RWPE2 (cell line): ENCODE data around the gene ZCWPW2.

Experiments used
- ATAC-seq: fragments of 200-7000 bp; cut with Tn5 transposase; 3 replicates; pipeline ENCODE4 v1.9.1; 2021; ENCODE audit warnings: low read depth
- DNase-seq: peaks from one replicate; pipeline ENCODE4 v3.0.0-alpha.2; 2020; ENCODE audit warnings: low spot score
- H3K27ac ChIP-seq: fragments of 450-650 bp; 2 replicates; pipeline ENCODE4 v1.5.1; 2017; ENCODE audit warnings: mild to moderate bottlenecking; ENCODE audit not compliant: poor library complexity, severe bottlenecking
- H3K27me3 ChIP-seq: fragments of 250-450 bp; sonication (Bioruptor Pico); 2 replicates; pipeline ENCODE4 v1.5.1; 2021; ENCODE audit warnings: mild to moderate bottlenecking, moderate library complexity; ENCODE audit not compliant: insufficient read depth, poor library complexity, severe bottlenecking
- H3K36me3 ChIP-seq: fragments of 250-450 bp; sonication (Bioruptor Pico); 2 replicates; pipeline ENCODE4 v1.5.1; 2020; ENCODE audit warnings: low read depth, mild to moderate bottlenecking, moderate library complexity
- H3K4me1 ChIP-seq: fragments of 250-450 bp; sonication (Bioruptor Pico); 2 replicates; pipeline ENCODE4 v1.5.1; 2021; ENCODE audit warnings: mild to moderate bottlenecking, moderate library complexity; ENCODE audit not compliant: insufficient read depth, poor library complexity, severe bottlenecking
- H3K4me3 ChIP-seq: fragments of 250-450 bp; sonication (Bioruptor Pico); 2 replicates; pipeline ENCODE4 v1.5.1; 2021; ENCODE audit warnings: mild to moderate bottlenecking, moderate library complexity; ENCODE audit not compliant: severe bottlenecking
- H3K9me3 ChIP-seq: fragments of 250-450 bp; sonication (Bioruptor Pico); 2 replicates; pipeline ENCODE4 v1.5.1; 2021; ENCODE audit warnings: mild to moderate bottlenecking, moderate library complexity; ENCODE audit not compliant: severe bottlenecking
- CTCF ChIP-seq: fragments of 450-650 bp; IDR thresholded peaks from one replicate; pipeline ENCODE4 v1.5.1; 2017; ENCODE audit warnings: mild to moderate bottlenecking, moderate library complexity; ENCODE audit not compliant: poor library complexity, severe bottlenecking

ZCWPW2 gene

DNA sequence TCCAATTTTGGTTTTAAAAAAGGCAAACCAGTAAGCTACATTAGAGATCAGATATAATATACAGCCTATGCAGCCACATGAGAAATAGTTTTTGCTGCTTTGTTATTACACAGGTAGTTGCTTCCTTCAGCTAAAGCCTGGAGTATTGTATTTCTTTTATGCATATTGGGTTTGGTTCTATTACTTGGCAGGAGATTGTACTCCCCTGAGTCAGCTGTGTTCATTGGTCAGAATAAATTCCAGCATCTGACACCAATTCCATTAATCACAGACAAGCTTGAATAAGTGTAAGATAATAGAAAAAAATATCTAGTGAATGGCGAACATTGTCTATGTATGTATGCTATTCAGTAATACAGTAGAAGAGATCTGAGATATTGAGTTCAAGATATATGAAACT lies 26.1 kb upstream of the ZCWPW2 start:
- DNase-seq = no peak
- H3K4me1 ChIP-seq = no peaks in the 10 kb centered on the region
- peak; percentile 67 for ATAC-seq
- no peak overlapping the region for H3K27ac ChIP-seq
- H3K36me3 ChIP-seq = peaks cover 55% of the 10 kb centered on the region
- no peaks in the 10 kb centered on the region for H3K27me3 ChIP-seq
- H3K4me3 ChIP-seq = no peak overlapping the region
- no peaks in the 10 kb centered on the region for H3K9me3 ChIP-seq
- no peak for TF ChIP-seq CTCF

GRCh38 chr3:28326458-28326926 lies 22.0 kb upstream of the ZCWPW2 start:
- no peak overlapping the region for H3K4me3 ChIP-seq
- ATAC-seq (no peak), DNase-seq (no peak)
- H3K4me1 ChIP-seq = no peaks in the 10 kb centered on the region
- TF ChIP-seq CTCF = no peak
- H3K9me3 ChIP-seq = no peaks in the 10 kb centered on the region
- H3K27me3 ChIP-seq = no peaks in the 10 kb centered on the region
- H3K27ac ChIP-seq = no peak overlapping the region
- peaks cover 87% of the 10 kb centered on the region for H3K36me3 ChIP-seq

- TF ChIP-seq CTCF = peak; percentile 82
- ATAC-seq = no peak
- no peaks in the 10 kb centered on the region for H3K4me1 ChIP-seq
These were observed 20.1 kb upstream of the ZCWPW2 start for GRCh38 chr3:28328188-28329151.

DNA sequence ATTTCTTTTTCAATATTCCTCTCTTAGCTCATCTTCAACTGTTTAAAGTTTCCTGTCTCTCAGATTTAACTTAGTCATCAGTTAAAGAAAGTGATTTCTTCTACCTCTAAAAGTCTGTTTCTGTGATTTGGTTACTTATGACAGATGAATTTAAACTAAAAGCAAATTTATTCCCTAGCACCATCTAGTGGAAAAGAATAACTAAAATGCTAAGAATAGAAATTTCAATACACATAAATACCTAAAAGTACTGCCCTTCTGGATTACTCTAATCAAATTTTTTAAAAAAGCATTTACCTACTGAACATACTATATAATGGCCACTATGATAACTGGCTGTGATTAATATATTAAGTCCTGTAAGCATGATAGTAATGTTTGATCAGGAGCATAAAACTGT lies 14.0 kb upstream of the ZCWPW2 start:
- H3K27ac ChIP-seq = no peak overlapping the region
- no peak overlapping the region for H3K4me3 ChIP-seq
- no peak for DNase-seq
- H3K4me1 ChIP-seq = no peaks in the 10 kb centered on the region
- no peak for ATAC-seq
- peaks cover 100% of the 10 kb centered on the region for H3K36me3 ChIP-seq
- H3K9me3 ChIP-seq = no peaks in the 10 kb centered on the region
- no peaks in the 10 kb centered on the region for H3K27me3 ChIP-seq
- TF ChIP-seq CTCF = peak; percentile 45

More at GRCh38 chr3:28328188-28329151, 20.1 kb upstream of the ZCWPW2 start:
- H3K27me3 ChIP-seq = no peaks in the 10 kb centered on the region
- DNase-seq = no peak
- no peak overlapping the region for H3K27ac ChIP-seq
- no peaks in the 10 kb centered on the region for H3K9me3 ChIP-seq
- no peak overlapping the region for H3K4me3 ChIP-seq
- H3K36me3 ChIP-seq = peaks cover 98% of the 10 kb centered on the region

DNA sequence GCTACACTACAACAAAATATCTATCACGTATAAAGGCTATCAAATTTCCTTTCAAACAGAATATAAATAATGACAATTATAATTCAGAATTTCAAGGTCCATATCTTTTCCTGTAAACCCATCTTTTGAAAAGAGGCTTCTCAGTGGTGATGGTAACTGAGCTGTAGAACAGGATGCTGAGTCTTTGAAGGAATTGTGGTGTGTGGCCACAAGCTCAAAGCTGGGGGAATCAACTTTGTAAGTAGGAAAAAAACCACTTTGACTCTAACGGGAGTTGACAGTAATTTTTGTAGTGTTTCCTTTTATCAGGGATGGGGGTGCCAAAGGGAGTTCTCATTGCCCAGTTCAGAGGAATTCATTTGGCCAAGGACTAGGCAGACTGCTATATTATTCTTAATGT lies 13.3 kb upstream of the ZCWPW2 start:
- peaks cover 100% of the 10 kb centered on the region for H3K36me3 ChIP-seq
- no peaks in the 10 kb centered on the region for H3K9me3 ChIP-seq
- no peak overlapping the region for H3K4me3 ChIP-seq
- no peaks in the 10 kb centered on the region for H3K27me3 ChIP-seq
- ATAC-seq (no peak), DNase-seq (no peak)
- no peak for TF ChIP-seq CTCF
- H3K27ac ChIP-seq = no peak overlapping the region
- H3K4me1 ChIP-seq = no peaks in the 10 kb centered on the region
